ENCODE measurements around the gene SMAD6.
A peak's percentile ranks its signal among the peaks of the same experiment; 100 is the strongest.

The SMAD6 gene

GRCh38 chr15:66760968-66761725 is 59.1 kb downstream of the SMAD6 start:
- no peak for DNase-seq

GRCh38 chr15:66761726-66762595 is 59.9 kb downstream of the SMAD6 start:
- DNase-seq, result no peak

- DNase-seq, result no peak
Observed at GRCh38 chr15:66763186-66764071, 61.4 kb downstream of the SMAD6 start.

GRCh38 chr15:66764072-66764786 is 62.2 kb downstream of the SMAD6 start:
- no peak for DNase-seq

GRCh38 chr15:66765478-66766281 is 63.6 kb downstream of the SMAD6 start:
- peak; percentile 51 for DNase-seq

GRCh38 chr15:66766282-66767230 is 64.5 kb downstream of the SMAD6 start:
- DNase-seq, result peak; percentile 19

- no peak for DNase-seq
Observed at GRCh38 chr15:66767240-66767659, 65.2 kb downstream of the SMAD6 start.

- no peak for DNase-seq
Observed at GRCh38 chr15:66768987-66769386, 67.0 kb downstream of the SMAD6 start.

GRCh38 chr15:66770518-66771350 is 68.7 kb downstream of the SMAD6 start:
- no peak for DNase-seq

GRCh38 chr15:66771351-66771650 is 69.3 kb downstream of the SMAD6 start:
- no peak for DNase-seq

- no peak for DNase-seq
Observed at GRCh38 chr15:66772604-66773128, 70.6 kb downstream of the SMAD6 start.

GRCh38 chr15:66773129-66773873 is 71.3 kb downstream of the SMAD6 start:
- peak; percentile 16 for DNase-seq

- peak; percentile 61 for DNase-seq
Observed at GRCh38 chr15:66774001-66774814, 72.2 kb downstream of the SMAD6 start.

- DNase-seq, result no peak
Observed at GRCh38 chr15:66775127-66776105, 73.4 kb downstream of the SMAD6 start.

- no peak for DNase-seq
Observed at GRCh38 chr15:66777054-66777453, 75.0 kb downstream of the SMAD6 start.

GRCh38 chr15:66777596-66778313 is 75.7 kb downstream of the SMAD6 start:
- DNase-seq, result no peak
